Ovary (tissue), 9 donors: Measurements from ENCODE around the gene CFAP65. TPM values are rescaled to one million over a fixed set of nuclear protein-coding genes. Genes with fewer than 3 reads are reported as not detected.

Experiments
- DNase-seq, 5 donors: peaks; one replicate each; pipeline ENCODE4 v3.0.0-alpha.2; 2019 to 2020
- H3K27ac ChIP-seq, 2 donors: fragments of 200-600 bp; one replicate each; pipeline versions ENCODE4 v1.5.1 to v1.8.0; 2019 to 2022
- H3K27me3 ChIP-seq: fragments of 200-600 bp; one replicate; pipeline ENCODE4 v1.8.0; 2022
- H3K36me3 ChIP-seq: fragments of 200-600 bp; sonication (generic); one replicate; pipeline ENCODE4 v1.5.1; 2019
- H3K4me1 ChIP-seq: one replicate; pipeline ENCODE4 v1.8.1; 2013; ENCODE audit warnings: mild to moderate bottlenecking, moderate library complexity; ENCODE audit not compliant: insufficient read depth
- H3K4me3 ChIP-seq: fragments of 200-600 bp; sonication (generic); one replicate; pipeline ENCODE4 v1.5.1; 2017
- H3K9me3 ChIP-seq, 2 donors: fragments of 200-600 bp in 1 of 2; sonication (generic) in 1 of 2; one replicate each; pipeline versions ENCODE4 v1.5.1 to v1.8.1; 2013 to 2019; ENCODE audit warnings: mild to moderate bottlenecking in 1 of 2, moderate library complexity in 1 of 2
- EP300 ChIP-seq: sonication (generic); formaldehyde crosslinking; IDR thresholded peaks from one replicate; pipeline ENCODE4 v1.6.1; 2017; ENCODE audit warnings: antibody characterized with exemption
- POLR2A ChIP-seq: fragments of 450-650 bp; IDR thresholded peaks from one replicate; pipeline ENCODE4 v1.6.1; 2017; ENCODE audit warnings: antibody characterized with exemption, mild to moderate bottlenecking, moderate library complexity
- WGBS, 3 donors: extraction: QIAGEN DNeasy Blood & Tissue Kit in 1 of 3; methylation state at CpG; one replicate each; pipeline versions ENCODE4 v1.1.5 to v1.1.7; 2013 to 2017; 5-methylcytosine and 5-hydroxymethylcytosine counted together
- intact Hi-C, 4 donors: fragments of 100-400 bp; cut with DNase I; formaldehyde crosslinking; loops; one replicate each; pipeline versions ENCODE4 v1.11.0 to v1.15.1; 2022 to 2023
- polyA plus RNA-seq, 2 donors: library from polyadenylated mRNA; stranded (reverse); fragments of 200-250 nt in 1 of 2; fragments of 350-450 nt in 1 of 2; fragmentation: Illumina TruSeq in 1 of 2; extraction: RNeasy Lipid Tissue Mini Kit (QIAGEN cat#74804) in 1 of 2; gene quantifications; one replicate each; pipeline ENCODE4 v1.2.3, GENCODE V29; 2013 to 2014
- total RNA-seq, 7 donors: library from RNA; depleted of rRNA in 2 of 7; stranded (reverse); fragments of >200 nt in 2 of 7; fragmentation: NEBNext Ultra II Directional in 3 of 7; extraction: Animal tissue kit (Norgen Biotek cat#: 25700) in 3 of 7; gene quantifications; one replicate each; pipeline versions ENCODE4 v1.1.0 to v1.2.4, GENCODE V29; 2016 to 2023
- TF ChIP-seq, protein P1 (sequence below), 3 donors: fragments of 450-650 bp in 2 of 3; fragments of 200-600 bp in 1 of 3; IDR thresholded peaks; one replicate each; pipeline versions ENCODE4 v1.5.1 to v1.8.0; 2016 to 2022; ENCODE audit warnings: antibody characterized with exemption in 3 of 3, mild to moderate bottlenecking in 1 of 3
- donor health status: DM: no; HTN: no; CAD: no; lungs with moderate emphysema.
- donor health status: DM: no; HTN: no; CAD: no.
- donor health status: Bipolar disorder and iron deficiency.
- donor health status: DM: yes; HTN: yes; CAD: no.
- donor health status: DM: no; HTN: no; CAD: no.
- donor health status: DM: yes; HTN: yes; CAD: no.

Gene CFAP65
- total and polyA plus RNA-seq, 9 donors, result 0.04 to 19.6 (median 0.90) TPM; not detected in 3

GRCh38 chr2:218988164-218988563, 53.2 kb downstream of the CFAP65 start:
- no peak for DNase-seq
- Histone ChIP-seq H3K4me1 (peaks cover 2% of the 10 kb centered on the region), H3K4me3 (no peak overlapping the region), H3K27me3 (peaks cover 11% of the 10 kb centered on the region), H3K27ac (no peak overlapping the region), H3K36me3 (no peaks in the 10 kb centered on the region), H3K9me3 (no peaks in the 10 kb centered on the region)
- intact Hi-C loops, result no loop called here
- TF ChIP-seq EP300 (no peak), POLR2A (no peak)
- TF ChIP-seq, protein P1, sequence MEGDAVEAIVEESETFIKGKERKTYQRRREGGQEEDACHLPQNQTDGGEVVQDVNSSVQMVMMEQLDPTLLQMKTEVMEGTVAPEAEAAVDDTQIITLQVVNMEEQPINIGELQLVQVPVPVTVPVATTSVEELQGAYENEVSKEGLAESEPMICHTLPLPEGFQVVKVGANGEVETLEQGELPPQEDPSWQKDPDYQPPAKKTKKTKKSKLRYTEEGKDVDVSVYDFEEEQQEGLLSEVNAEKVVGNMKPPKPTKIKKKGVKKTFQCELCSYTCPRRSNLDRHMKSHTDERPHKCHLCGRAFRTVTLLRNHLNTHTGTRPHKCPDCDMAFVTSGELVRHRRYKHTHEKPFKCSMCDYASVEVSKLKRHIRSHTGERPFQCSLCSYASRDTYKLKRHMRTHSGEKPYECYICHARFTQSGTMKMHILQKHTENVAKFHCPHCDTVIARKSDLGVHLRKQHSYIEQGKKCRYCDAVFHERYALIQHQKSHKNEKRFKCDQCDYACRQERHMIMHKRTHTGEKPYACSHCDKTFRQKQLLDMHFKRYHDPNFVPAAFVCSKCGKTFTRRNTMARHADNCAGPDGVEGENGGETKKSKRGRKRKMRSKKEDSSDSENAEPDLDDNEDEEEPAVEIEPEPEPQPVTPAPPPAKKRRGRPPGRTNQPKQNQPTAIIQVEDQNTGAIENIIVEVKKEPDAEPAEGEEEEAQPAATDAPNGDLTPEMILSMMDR (IDR thresholded peaks at IDR 0.05), result no peak
- WGBS, 3 donors, result 37 to 40% (median 39%) methylated on average over 3 of the region's 3 CpGs

DNA sequence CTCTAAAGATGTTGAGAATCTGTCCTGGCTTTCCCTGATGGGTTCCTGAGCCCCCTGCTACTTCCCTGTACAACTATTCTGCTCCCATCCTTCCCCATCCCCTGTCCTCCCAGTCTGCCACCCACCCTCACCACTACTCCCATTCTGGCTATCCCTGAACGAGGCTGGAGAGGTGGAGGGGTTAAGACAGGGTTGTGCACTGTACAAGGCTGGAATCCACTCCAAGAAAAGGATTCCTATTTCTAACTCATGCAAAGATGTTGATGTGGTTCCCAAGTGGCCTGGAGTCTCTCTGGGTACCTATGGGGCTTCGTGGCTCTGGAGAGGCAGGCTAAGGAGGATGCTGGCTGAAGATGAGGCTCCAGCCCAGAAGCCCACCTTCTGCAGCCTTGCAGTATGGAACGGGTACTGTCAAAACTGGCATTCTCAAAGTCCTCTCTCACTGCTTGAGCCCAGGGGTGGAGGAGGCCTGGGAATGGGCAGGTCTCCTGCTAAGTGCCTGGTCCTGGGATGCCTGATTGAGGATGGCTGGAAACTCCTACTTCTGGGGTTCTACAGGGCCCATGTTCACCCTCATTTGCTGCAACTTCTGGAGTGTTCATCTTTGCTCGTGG, 55.1 kb downstream of the CFAP65 start:
- WGBS, 3 donors, result 53 to 57% (median 55%) methylated on average over 4 of the region's 4 CpGs

GRCh38 chr2:218985325-218986091, 55.8 kb downstream of the CFAP65 start:
- TF ChIP-seq EP300 (no peak), POLR2A (no peak)
- TF ChIP-seq, protein P1 (IDR thresholded peaks at IDR 0.05), result no peak
- no peaks in the 10 kb centered on the region for H3K36me3 ChIP-seq
- H3K27ac ChIP-seq, result no peak overlapping the region
- 3 to 4% (median 4%) methylated on average over 41 to 49 of the region's 49 CpGs for WGBS, 3 donors
- intact Hi-C loops, result no loop called here
- DNase-seq, result no peak
- peaks cover 11% of the 10 kb centered on the region for H3K27me3 ChIP-seq
- no peak overlapping the region for H3K4me3 ChIP-seq
- H3K4me1 ChIP-seq, result peaks cover 13% of the 10 kb centered on the region
- no peaks in the 10 kb centered on the region for H3K9me3 ChIP-seq

More for the DNA sequence above, 55.1 kb downstream of the CFAP65 start:
- TF ChIP-seq EP300 (no peak), POLR2A (no peak)
- TF ChIP-seq, protein P1 (IDR thresholded peaks at IDR 0.05), result no peak
- H3K4me3 ChIP-seq, result no peak overlapping the region
- H3K9me3 ChIP-seq, result no peaks in the 10 kb centered on the region
- no peak for DNase-seq
- H3K27ac ChIP-seq, result no peak overlapping the region
- peaks cover 11% of the 10 kb centered on the region for H3K27me3 ChIP-seq
- peaks cover 13% of the 10 kb centered on the region for H3K4me1 ChIP-seq
- no peaks in the 10 kb centered on the region for H3K36me3 ChIP-seq
- intact Hi-C loops, result no loop called here

- no peak for DNase-seq
- Histone ChIP-seq H3K4me3 (no peak within 1 kb of the TSS), H3K9me3 (no peaks in the 10 kb centered on the region), H3K4me1 (peaks cover 15% of the 10 kb centered on the region), H3K27me3 (peaks cover 11% of the 10 kb centered on the region), H3K27ac (no peak within 1 kb of the TSS), H3K36me3 (no peaks in the 10 kb centered on the region)
- TF ChIP-seq, protein P1 (IDR thresholded peaks at IDR 0.05), result no peak
- TF ChIP-seq POLR2A (no peak), EP300 (no peak)
- 0 to 2% (median 1%) methylated on average over 15 to 32 of the region's 32 CpGs for WGBS, 3 donors
- intact Hi-C loops, result no loop called here
Observed at GRCh38 chr2:218985021-218985324, 56.3 kb downstream of the CFAP65 start, which contains the start of gene FEV. Gene FEV, minus strand, starts transcription at chr2:218985184. Its CDS starts 109 bp downstream, at chr2:218985075.
